ENCODE data around the gene HRC. TPM values are rescaled to one million over a fixed set of nuclear protein-coding genes. Genes with fewer than 3 reads are reported as not detected.
A peak's percentile ranks its signal among the peaks of the same experiment; 100 is the strongest.

The HRC gene
- polyA plus RNA-seq, 1 experiment: 0.25 TPM

DNA sequence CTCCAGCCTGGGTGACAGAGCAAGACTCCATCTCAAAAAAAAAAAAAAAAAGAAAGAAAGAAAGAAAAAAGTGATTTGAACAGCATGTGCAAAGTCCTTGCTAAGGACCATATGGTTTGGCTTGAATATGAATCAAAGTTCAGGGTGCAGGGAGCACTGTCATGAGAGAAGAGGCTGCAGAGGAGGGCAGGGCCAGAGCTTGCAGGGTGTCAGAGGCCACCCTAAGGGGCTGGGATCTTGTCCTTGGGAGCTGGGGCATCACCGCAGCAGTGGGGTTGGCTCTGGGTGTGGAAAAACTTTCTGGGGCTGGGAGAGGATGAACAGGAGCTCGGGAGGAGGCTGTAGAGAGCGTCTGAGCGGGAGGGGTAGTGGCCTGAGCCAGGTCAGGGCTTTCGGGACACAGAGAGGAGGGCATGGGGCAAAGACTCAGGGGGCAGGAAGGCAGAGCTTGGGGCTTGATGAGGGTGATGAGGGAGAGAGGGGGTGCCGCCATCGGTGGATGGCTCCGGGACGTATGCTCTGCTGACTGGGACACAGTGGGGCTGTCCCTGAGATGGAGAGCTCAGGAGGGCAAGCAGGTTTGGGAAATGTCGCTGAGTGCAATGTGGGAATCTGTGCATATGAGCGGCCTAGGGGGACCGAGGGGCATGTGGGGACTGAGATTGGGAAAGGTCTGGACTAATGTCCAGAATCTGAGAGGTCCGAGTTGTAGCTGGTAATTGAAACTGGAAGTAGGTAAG lies 5.4 kb upstream of the HRC start:
- POLR2A ChIA-PET: interaction anchor here (0.6 to 0.7 kb wide), 2 partner anchors 10 to 33 kb away, joined by 3 read pairs; no protein-coding TSS in a partner anchor
- TF ChIP-seq, protein P1, sequence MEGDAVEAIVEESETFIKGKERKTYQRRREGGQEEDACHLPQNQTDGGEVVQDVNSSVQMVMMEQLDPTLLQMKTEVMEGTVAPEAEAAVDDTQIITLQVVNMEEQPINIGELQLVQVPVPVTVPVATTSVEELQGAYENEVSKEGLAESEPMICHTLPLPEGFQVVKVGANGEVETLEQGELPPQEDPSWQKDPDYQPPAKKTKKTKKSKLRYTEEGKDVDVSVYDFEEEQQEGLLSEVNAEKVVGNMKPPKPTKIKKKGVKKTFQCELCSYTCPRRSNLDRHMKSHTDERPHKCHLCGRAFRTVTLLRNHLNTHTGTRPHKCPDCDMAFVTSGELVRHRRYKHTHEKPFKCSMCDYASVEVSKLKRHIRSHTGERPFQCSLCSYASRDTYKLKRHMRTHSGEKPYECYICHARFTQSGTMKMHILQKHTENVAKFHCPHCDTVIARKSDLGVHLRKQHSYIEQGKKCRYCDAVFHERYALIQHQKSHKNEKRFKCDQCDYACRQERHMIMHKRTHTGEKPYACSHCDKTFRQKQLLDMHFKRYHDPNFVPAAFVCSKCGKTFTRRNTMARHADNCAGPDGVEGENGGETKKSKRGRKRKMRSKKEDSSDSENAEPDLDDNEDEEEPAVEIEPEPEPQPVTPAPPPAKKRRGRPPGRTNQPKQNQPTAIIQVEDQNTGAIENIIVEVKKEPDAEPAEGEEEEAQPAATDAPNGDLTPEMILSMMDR (IDR thresholded peaks at IDR 0.05; ENCODE audit: insufficient read depth, low read depth, low read length): no peak
- CTCF ChIA-PET: interaction anchor here (1.5 to 2.5 kb wide), 2 partner anchors 38 to 63 kb away, joined by 4 to 7 read pairs; no protein-coding TSS in a partner anchor
- Histone ChIP-seq H3K27me3 (ENCODE audit: control insufficient read depth, insufficient read depth, low read length) (no peaks in the 10 kb centered on the region), H3K36me3 (ENCODE audit: control insufficient read depth, insufficient read depth, low read length) (no peaks in the 10 kb centered on the region), H3K4me3 (ENCODE audit: low read depth, low read length) (no peak overlapping the region)
- DNase-seq (ENCODE audit: low read depth): no peak

DNA sequence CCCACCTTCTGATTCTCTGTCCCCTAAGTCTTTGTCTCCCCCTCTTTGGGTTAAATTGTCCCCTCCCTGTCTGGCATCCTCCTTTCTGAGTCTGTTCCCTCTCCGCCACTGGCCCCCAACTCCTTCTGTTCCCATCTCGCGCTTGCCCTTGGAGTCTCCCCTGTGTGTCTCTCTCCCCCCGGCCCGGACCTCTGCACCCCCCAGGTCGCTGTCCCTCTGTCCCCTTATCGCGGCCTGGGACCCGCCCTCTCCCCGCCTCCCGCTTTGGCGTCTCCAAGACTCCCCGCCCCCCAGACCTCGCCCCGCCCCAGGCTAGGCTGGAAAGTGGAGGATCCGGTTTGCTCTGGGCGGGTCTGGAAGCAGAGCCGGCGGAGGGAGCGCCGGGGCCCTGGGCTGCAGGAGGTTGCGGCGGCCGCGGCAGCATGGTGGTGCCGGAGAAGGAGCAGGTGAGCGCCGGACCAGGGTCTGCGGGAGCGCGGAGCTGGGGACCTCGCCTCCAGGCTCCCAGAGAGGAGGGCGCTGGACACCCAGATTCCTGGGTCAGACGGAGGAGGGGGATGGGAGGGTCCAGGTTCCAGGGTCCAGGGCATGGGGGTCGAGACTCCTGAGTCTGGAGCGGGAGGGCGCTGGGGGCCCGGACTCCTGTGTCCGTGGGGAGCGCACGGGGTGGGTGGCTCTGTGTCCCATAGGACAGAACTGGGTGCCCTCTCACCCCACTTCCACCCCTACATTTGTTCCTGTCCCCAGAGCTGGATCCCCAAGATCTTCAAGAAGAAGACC lies 2.4 kb upstream of the HRC start, which contains the start of gene TRPM4:
TSS of gene TRPM4 (plus strand) at position 348 of the 780 bp plus-strand sequence. CDS start at position 423, 75 bp downstream.
- no peaks in the 10 kb centered on the region for H3K36me3 ChIP-seq (ENCODE audit: control insufficient read depth, insufficient read depth, low read length)
- peak within 1 kb of the TSS; percentile 99 for H3K4me3 ChIP-seq (ENCODE audit: low read depth, low read length)
- TF ChIP-seq, protein P1 (IDR thresholded peaks at IDR 0.05; ENCODE audit: insufficient read depth, low read depth, low read length): no peak
- peak; percentile 13 for DNase-seq (ENCODE audit: low read depth)
- ChIA-PET CTCF (no interaction called here), POLR2A (no interaction called here)
- peaks cover 2% of the 10 kb centered on the region; the same call in 1 of the 2 replicates for H3K27me3 ChIP-seq (ENCODE audit: control insufficient read depth, insufficient read depth, low read length)

DNA sequence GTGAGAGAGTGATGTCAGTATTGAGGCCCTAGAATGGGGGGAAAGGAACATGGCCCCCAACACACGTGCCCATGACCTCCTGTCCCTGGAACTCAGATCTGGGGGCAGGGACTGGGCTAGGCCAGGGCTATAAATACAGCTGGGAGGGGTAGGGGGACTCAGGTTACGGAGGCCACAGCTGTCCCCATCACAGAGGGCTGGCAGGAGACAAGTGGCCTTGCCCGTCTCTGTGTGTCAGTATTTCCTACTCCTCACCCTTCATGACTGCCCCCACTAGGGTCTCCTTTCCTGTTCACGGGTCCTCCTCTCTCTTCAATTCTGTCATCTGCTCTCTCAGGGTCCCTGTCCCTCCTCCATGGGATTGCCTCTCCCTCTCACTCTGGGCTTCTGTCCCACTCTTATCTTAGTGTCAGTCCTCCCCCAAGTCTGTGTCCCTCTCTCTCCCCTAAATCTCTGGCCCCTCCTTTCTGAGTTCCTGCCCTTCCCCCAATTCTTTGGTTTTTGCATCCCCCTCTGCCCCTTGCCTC lies 687 bp upstream of the HRC start:
- CTCF ChIA-PET: interaction anchor here (0.9 to 1.9 kb wide), 5 partner anchors 9 to 58 kb away, joined by 3 to 5 read pairs (median 4); no protein-coding TSS in a partner anchor

DNA sequence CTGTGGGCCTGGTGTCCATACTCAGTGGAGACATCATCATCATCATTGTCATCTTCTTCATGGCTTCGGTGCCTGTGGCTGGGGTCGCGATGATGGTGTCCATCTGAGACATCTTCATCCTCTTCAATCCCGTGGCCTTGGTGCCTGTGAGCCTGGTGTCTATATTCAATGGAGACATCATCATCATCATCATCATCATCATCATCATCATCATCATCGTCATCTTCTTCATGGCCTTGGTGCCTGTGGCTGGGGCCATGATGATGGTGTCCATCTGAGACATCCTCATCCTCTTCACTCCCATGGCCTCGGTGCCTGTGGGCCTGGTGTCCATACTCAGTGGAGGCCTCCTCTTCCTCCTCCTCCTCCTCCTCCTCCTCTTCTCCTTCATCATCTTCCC lies 917 bp downstream of the HRC start:
- POLR2A ChIA-PET: no interaction called here
- no peaks in the 10 kb centered on the region for H3K36me3 ChIP-seq (ENCODE audit: control insufficient read depth, insufficient read depth, low read length)
- TF ChIP-seq, protein P1 (IDR thresholded peaks at IDR 0.05; ENCODE audit: insufficient read depth, low read depth, low read length): no peak
- peaks cover 2% of the 10 kb centered on the region; the same call in 1 of the 2 replicates for H3K27me3 ChIP-seq (ENCODE audit: control insufficient read depth, insufficient read depth, low read length)
- DNase-seq (ENCODE audit: low read depth): no peak
- H3K4me3 ChIP-seq (ENCODE audit: low read depth, low read length): no peak overlapping the region
- CTCF ChIA-PET: interaction anchor here (1.4 to 1.9 kb wide), 2 partner anchors 8 to 44 kb away, joined by 5 read pairs; no protein-coding TSS in a partner anchor

More for the DNA sequence above, 687 bp upstream of the HRC start:
- H3K27me3 ChIP-seq (ENCODE audit: control insufficient read depth, insufficient read depth, low read length): peaks cover 2% of the 10 kb centered on the region; the same call in 1 of the 2 replicates
- no peak overlapping the region for H3K4me3 ChIP-seq (ENCODE audit: low read depth, low read length)
- POLR2A ChIA-PET: no interaction called here
- no peaks in the 10 kb centered on the region for H3K36me3 ChIP-seq (ENCODE audit: control insufficient read depth, insufficient read depth, low read length)
- TF ChIP-seq, protein P1 (IDR thresholded peaks at IDR 0.05; ENCODE audit: insufficient read depth, low read depth, low read length): no peak
- no peak for DNase-seq (ENCODE audit: low read depth)

Data from BJ (cell line).